Mucosa of descending colon (tissue), 3 donors: ENCODE results near the gene YAP1. TPM values are rescaled to one million over a fixed set of nuclear protein-coding genes. Genes with fewer than 3 reads are reported as not detected.

ENCODE experiments used
- ATAC-seq: fragments of 200-7000 bp; cut with Tn5 transposase; one replicate; pipeline ENCODE4 v1.9.1; 2020; ENCODE audit warnings: mild to moderate bottlenecking, moderate library complexity
- DNase-seq, 3 donors: peaks; one replicate each; pipeline ENCODE4 v3.0.0-alpha.2; 2020
- H3K36me3 ChIP-seq: fragments of 200-600 bp; one replicate; pipeline ENCODE4 v1.8.0; 2021; ENCODE audit warnings: low read depth, mild to moderate bottlenecking
- H3K4me1 ChIP-seq: fragments of 200-600 bp; one replicate; pipeline ENCODE4 v1.8.0; 2021; ENCODE audit warnings: low read depth, mild to moderate bottlenecking
- H3K4me3 ChIP-seq: fragments of 200-600 bp; one replicate; pipeline ENCODE4 v1.8.0; 2021; ENCODE audit warnings: mild to moderate bottlenecking
- H3K9me3 ChIP-seq: fragments of 200-600 bp; one replicate; pipeline ENCODE4 v1.8.0; 2021; ENCODE audit warnings: mild to moderate bottlenecking
- intact Hi-C, 2 donors: fragments of 100-400 bp; cut with DNase I in 1 of 2; cut with micrococcal nuclease in 1 of 2; formaldehyde crosslinking; loops; one replicate each; pipeline versions ENCODE4 v1.11.0 to v1.11.1; 2022; cut with DNase I, micrococcal nuclease
- total RNA-seq, 3 donors: library from RNA; stranded (reverse); fragmentation: NEBNext Ultra II Directional in 2 of 3; extraction: Animal tissue kit (Norgen Biotek cat#: 25700) in 2 of 3; gene quantifications; one replicate each; pipeline versions ENCODE4 v1.2.1 to v1.2.4, GENCODE V29; 2021 to 2023
- TF ChIP-seq, protein P1 (sequence below): fragments of 200-600 bp; IDR thresholded peaks from one replicate; pipeline ENCODE4 v1.8.0; 2022; ENCODE audit warnings: antibody characterized with exemption, mild to moderate bottlenecking
- donor health status: DM: no; HTN: no; CAD: no; lungs with moderate emphysema.
- donor health status: DM: no; HTN: no; CAD: no.
- donor health status: DM: no; HTN: yes; CAD: no.

YAP1 gene
- total RNA-seq, 3 donors from 2014 or later: 41.3 to 126 (median 52.2) TPM

DNA sequence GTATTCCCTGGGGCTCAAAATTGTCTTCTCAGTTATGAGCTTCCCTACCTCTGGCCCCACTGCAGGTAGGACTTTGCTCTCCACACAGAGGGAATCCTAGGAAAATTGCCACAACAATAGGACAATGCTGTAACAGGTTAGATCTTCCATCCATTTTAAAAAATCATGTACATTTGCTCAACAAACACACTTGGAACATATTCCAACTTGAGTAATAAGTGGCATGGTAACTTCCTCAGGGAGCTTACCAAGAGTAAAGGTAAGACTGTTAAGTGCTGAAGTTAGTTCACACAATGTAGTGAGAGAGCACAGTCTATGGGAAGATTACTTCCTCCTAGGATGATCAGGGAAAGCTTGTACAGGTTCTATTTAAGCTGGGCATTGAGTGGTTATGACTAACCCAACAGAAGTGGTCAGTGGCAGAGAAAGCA lies 128.2 kb downstream of the YAP1 start:
- peak; percentile 68 for ATAC-seq
- intact Hi-C loops: no loop called here
- no peak for DNase-seq

DNA sequence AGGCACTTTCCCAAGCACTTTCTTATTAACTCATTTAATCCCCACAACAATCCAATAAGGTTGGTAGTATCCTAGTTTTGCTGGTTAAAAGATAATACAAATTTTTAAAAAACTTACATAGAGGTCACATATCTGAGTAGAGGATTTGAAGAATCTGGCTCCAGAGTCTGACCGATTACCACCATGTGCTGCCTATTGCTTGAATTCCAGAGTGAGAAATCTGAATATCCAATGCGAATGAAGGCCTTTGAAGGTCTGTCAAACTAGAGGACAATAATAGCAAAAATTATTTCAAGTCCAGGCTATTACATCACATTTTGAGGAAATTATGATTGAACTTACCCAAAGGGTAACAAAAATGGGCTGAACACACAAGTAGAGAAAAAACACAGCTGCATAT lies 129.2 kb downstream of the YAP1 start:
- Histone ChIP-seq H3K4me1 (no peaks in the 10 kb centered on the region), H3K9me3 (no peaks in the 10 kb centered on the region), H3K36me3 (no peaks in the 10 kb centered on the region), H3K4me3 (no peak overlapping the region)
- DNase-seq (no peak), ATAC-seq (no peak)
- TF ChIP-seq, protein P1, sequence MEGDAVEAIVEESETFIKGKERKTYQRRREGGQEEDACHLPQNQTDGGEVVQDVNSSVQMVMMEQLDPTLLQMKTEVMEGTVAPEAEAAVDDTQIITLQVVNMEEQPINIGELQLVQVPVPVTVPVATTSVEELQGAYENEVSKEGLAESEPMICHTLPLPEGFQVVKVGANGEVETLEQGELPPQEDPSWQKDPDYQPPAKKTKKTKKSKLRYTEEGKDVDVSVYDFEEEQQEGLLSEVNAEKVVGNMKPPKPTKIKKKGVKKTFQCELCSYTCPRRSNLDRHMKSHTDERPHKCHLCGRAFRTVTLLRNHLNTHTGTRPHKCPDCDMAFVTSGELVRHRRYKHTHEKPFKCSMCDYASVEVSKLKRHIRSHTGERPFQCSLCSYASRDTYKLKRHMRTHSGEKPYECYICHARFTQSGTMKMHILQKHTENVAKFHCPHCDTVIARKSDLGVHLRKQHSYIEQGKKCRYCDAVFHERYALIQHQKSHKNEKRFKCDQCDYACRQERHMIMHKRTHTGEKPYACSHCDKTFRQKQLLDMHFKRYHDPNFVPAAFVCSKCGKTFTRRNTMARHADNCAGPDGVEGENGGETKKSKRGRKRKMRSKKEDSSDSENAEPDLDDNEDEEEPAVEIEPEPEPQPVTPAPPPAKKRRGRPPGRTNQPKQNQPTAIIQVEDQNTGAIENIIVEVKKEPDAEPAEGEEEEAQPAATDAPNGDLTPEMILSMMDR: no peak
- intact Hi-C loops: no loop called here

More for the DNA sequence above, 128.2 kb downstream of the YAP1 start:
- TF ChIP-seq, protein P1: no peak
- Histone ChIP-seq H3K4me1 (no peaks in the 10 kb centered on the region), H3K4me3 (no peak overlapping the region), H3K9me3 (no peaks in the 10 kb centered on the region), H3K36me3 (no peaks in the 10 kb centered on the region)

DNA sequence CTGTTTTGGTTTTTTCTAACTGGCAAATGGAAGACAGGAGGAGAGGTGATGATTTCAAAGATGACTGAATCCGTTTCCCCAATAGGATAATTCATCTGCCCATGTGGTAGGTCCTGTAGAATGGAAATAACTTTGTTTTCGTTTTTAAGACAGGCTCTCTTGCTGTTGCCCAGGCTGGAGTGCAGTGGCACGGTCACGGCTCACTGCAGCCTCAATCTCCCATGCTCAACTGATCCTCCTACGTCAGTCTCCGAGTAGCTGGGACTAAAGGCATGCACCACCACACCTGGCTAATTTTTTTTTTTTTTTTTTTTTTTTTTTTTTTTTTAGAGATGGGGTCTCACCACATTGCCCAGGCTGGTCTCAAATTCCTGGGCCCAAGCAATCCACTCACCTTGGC lies 129.7 kb downstream of the YAP1 start:
- Histone ChIP-seq H3K9me3 (no peaks in the 10 kb centered on the region), H3K36me3 (no peaks in the 10 kb centered on the region), H3K4me1 (no peaks in the 10 kb centered on the region), H3K4me3 (no peak overlapping the region)
- TF ChIP-seq, protein P1: no peak
- DNase-seq: no peak
- intact Hi-C loops: no loop called here
- no peak for ATAC-seq

DNA sequence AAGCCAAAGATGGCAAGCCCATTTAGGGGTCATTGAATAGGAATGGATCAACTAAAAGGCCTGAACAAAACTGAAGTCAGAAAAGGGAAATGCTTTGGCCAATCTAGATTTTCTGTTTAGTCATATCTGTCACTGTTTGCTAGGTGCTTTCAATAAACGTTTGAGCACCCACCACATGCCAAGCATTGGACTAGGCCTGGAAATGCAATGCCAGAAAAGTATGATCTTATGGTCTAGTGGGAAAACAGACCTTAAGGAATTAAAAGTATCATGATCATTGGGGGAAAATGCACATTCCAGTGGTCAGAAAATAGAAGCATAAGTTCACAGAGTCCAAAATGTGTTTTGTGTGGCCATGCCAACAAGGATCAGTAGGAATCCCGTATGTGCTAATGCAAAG lies 130.3 kb downstream of the YAP1 start:
- no peak for ATAC-seq
- no peak for DNase-seq
- H3K9me3 ChIP-seq: no peaks in the 10 kb centered on the region
- TF ChIP-seq, protein P1: no peak
- H3K36me3 ChIP-seq: no peaks in the 10 kb centered on the region
- no peak overlapping the region for H3K4me3 ChIP-seq
- intact Hi-C loops: no loop called here
- H3K4me1 ChIP-seq: no peaks in the 10 kb centered on the region

DNA sequence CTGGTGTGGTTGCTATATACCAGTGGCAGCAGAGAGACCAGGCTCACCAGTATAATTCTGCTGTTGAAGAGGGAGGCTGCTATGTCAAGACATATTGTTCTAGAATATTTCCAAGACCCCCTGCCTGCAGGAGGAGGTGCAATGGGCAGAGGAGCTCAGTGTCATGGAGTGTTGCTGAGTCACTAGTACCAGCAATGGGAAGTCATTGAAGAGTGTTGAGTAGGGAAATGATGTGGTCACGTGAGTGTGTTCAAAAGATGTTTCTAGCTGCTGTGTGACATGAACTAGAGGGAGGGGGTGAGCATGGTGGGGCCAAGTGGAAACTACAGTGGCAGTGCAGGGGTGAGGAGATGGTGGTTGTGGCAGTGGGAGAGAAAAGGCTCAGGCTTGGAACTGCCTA lies 130.8 kb downstream of the YAP1 start:
- Histone ChIP-seq H3K4me3 (no peak overlapping the region), H3K4me1 (no peaks in the 10 kb centered on the region), H3K36me3 (no peaks in the 10 kb centered on the region), H3K9me3 (no peaks in the 10 kb centered on the region)
- intact Hi-C loops: no loop called here
- ATAC-seq: no peak
- TF ChIP-seq, protein P1: no peak
- no peak for DNase-seq

DNA sequence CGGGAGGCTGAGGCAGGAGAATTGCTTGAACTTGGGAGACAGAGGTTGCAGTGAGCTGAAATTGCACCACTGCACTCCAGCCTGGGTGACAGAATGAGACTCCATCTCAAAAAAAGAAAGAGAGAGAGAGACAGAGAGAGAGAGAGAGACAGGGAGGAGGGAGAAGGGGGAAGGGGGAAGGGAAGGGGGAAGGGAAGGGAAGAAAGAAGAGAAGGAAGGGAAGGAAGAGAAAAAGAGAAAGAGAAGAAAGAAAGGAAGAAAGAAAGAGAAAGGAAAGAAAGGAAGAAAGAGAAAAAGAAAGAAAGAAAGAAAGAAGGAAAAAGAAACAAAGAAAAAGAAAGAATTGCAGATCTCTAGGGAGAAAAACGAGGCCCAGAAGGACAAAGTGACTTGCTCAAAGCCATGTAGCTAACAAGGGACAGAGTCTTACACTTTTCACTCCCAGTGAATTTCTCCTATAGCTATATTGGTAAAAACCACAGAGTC lies 133.2 kb downstream of the YAP1 start:
- TF ChIP-seq, protein P1: no peak
- Histone ChIP-seq H3K4me1 (no peaks in the 10 kb centered on the region), H3K4me3 (no peak overlapping the region), H3K9me3 (no peaks in the 10 kb centered on the region), H3K36me3 (no peaks in the 10 kb centered on the region)
- no peak for DNase-seq
- ATAC-seq: no peak
- intact Hi-C loops: no loop called here
